DMS 273 treated with DMSO at 0.1 percent for 48 hours (cell line): ENCODE results near the gene RASD1.

Source experiments
- DNase-seq: peaks from one replicate; lab custom pipeline; 2025; lab: John Stamatoyannopoulos, UW

The RASD1 gene

DNA sequence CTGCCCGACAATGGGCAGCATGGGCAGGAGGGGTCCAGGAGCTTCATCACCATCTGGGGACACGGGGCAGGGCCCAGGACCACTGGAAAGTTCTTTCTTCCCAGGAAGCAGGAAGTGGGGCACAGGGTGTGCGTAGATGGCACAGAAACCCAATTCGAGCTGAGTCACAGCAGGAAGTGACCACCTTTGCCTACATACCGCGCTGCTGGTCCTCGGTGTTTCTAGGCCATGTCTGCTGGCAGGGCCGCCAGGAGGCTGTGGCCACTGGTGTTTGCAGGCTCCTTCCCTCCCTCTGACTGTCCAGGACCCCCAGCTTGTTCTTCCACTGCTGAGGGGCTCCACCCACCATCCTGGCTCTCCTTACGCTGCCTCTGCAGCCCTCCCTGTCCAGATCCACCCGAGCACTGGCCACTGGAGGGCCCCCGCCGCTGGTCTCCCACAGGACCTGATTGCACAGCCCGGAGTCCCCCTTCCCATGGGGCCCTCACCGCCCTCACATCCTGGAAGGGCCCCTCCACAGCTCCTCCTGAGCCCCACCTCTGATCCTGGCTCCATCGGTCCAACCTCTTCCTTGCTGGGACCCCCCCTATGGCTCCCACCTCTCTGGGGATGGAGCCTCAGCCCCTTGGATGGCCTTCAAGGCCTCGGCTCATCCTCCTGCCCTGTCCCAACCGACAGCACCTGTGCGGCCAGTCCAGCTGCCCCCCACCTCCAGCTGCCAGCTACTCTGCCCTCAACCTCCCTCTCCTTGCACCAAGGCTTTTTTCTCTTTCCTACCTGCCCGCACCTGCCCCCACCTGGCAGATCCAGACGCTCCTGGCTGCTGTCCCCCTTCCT, 14.5 kb upstream of the RASD1 start:
- DNase-seq = no peak

DNA sequence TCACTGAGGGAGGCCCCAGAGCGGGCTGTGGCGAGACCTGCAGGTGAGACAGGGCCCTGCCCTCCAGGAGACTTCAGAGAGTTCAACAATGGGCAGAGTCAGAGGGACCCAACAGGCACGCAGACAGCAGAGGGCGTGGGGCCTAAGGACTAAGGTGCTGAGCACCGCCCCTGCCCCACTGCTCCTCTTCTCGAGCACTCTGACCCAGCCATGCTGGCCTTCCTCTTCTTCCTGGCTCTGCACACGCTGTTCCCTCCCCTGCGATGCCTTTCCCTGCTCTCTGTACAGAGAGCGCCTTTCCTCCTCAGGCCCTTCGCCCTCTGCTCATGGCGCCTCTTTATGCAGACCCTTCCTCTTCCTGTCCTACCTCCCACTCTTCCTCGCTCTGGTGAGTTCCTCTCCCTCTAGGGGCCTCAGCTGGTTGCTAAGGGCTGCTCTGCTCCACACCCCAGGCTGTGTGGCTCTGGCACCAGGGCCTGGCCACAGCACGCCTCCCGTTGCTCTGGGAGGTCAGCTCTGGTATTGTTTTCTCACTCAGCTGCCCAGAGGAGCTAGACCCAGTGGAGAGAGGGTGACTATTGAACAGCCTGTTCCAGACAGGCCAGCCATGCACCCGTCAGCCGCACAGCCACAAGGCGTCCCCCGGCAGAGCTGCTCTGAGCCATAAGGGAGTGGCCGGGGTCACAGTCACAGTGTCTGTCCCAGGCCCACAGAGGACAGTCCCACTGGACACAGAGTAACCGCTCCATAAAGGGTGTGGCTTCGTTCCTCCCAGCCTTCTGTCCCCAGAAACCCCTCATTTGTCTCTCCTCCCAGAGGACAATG, 13.6 kb upstream of the RASD1 start:
- DNase-seq = no peak

DNA sequence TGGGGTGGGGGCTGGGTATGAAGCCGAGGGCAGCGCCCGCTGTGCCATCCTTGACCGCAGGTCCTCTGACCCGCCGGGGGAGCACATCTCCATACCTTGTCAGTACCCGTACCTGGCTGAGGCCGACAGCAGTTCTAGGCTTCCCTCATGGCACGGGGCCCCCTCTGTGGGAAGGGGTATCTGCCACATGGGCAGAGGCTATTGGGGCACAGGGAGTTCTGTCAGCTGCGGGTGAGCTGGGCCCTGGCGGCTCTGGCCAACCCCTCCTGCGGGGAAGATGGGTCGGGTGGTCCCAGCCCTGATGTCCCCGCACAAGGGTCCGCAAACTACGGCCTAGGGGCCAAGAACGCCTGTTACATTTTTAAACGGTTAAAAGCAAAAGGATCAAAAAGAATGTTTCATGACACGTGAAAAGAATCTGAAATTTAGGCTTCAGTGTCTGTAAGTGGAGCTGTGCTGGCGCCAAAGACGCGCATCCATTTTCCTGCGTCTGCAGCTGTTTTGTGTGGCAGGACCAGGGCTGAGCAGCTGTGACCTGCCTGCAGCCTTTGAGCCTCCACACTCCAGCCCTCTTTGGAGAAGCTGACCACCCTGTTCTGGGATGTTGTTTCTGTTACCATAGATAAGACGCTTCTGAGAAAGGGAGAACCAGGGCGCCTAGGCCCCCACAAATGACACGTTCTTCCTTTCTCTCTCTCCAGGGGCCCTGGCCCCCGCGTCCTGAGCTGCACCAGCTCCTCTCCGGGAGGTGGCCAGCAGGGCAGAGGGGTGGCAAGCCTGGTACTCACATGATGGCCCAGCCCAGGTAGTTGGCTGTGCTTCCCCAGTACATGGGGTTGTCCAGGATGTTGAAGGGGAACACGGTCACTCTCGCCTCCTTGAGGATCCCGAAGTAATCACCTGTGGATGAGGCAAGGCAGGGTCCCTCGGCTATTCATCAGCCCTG, 12.7 kb upstream of the RASD1 start:
- DNase-seq = no peak

DNA sequence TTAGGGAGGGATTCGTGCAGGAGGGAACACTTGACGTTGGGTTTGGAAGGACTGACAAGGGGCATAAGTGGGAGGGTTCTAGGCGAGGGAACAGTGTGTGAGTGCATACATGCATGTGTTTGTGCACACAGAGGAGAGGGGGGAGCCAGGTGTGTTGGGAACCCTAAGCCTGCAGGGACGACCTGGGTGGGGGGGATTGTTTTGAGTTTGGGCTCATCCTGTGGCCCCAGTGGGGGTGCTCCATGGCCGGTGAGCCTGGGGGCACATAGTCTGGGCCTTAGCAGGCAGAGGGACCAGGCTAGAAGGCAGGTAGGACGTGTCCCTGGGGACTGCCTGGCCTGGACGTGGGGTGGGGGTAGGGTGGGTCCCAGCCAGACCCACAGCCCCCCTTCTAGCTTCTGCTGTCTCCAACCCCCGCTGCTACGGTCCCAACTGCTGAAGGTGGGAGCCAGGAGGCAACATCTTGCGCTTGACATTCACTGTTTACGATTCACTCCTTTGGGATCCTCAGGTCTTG, 11.9 kb upstream of the RASD1 start:
- DNase-seq = no peak

DNA sequence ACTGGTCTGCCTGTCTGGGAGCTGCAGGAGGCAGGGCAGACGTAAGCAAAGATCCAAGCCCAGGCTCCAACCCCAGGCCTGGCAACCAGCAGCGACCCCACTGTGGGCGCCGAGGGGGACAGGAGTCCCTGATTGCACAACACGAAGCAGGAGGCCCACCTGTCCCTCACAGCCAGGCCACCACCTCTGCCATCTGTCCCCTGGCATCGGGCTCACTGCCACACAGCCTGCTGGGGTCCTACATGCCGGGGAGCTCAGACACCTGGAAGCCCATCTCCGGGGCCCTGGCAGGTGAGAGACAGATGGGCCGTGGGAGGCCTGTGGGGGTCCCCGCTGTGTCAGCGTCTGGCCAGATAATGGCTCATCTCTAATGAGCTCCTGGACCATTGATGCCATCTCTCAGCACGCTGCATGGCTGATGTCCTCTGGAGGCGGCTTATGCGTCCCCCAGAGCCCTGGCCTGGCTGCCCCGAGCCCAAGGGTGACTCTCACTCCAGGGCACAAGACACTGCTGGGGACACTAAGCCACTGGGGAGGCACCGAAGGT, 11.3 kb upstream of the RASD1 start:
- DNase-seq = peak; percentile 27

DNA sequence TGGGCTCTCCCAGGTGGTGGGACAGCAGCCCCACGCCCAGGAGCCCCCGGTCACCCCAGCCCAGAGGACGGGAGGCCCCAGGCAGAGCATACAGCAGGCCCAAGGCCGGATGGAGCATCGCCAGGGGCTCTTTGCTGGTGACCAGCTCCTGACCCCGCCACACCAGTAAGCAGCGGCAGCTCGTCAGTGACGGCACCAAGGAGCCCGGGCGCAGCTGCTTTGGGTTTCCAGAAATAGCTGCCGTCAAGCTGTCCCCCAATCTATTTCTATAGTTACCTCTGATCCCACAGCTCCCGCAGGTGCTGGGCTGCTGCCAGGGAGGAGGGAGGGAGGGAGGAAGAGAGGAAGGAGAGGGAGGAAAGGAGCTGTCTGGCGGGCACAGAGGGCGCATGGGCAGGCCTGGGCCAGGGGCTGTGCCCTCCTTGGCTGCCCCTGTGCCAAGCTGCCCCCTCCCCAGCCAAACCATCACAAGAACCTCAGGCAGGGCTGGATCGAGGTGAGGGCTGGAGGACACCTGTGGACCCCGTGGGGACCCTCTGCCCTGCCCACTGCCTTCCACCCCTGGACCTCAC, 10.8 kb upstream of the RASD1 start:
- peak; percentile 58 for DNase-seq

DNA sequence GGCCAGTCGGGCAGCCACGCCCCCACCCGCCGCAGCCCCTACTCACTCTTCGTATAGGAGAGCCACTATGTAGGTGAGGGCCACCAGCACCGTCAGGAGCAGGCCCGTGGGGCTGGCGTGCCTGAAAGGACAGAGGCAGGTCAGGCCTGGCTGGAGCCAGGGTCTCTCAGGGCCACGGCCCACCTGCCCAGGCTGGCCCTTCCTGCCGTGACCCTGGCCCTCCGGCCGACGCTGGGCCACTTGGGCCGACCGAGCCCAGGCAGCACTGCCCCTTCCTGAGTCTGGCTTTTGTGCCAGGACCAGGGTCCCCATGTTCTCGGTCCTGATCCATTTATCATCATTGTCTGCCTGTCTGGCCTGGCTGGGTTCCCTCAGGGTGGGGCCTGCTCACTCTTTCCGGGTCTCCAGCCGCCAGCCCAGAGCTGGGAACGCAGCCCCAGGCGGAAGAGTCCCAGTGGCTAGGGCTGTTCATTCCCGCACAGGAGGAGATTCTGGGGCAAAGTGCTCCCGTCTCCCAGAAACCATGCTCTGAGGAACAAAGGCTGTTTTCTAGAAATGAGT, 10.1 kb upstream of the RASD1 start:
- DNase-seq = no peak

DNA sequence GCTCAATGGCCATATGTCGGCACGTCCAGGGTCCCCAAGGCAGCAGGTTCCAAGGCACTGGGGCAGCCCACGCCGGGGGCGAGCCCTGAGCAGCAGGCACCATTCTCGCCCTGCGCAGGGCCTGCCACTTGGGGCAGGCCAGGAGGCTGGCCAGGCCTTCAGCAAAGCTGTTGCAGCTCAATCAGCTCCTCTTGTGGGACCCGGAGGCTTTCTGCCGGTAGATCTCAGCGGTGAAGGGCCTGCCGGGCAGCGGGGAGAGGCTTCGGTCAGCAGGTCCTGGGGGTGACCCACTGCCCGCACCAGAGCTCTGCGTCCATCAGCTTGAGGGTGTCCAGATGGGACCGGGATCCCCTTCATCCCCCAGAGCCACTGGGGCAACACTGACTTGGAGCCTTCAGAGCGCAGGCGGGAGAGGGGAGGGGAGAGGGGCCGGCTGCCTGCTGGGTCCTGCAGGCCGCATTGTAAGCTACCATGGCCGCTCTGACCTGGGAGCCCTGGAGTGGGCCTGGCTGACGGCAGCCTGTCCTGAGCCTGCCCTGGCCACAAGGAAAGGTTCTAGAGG, 9.5 kb upstream of the RASD1 start:
- DNase-seq = no peak

DNA sequence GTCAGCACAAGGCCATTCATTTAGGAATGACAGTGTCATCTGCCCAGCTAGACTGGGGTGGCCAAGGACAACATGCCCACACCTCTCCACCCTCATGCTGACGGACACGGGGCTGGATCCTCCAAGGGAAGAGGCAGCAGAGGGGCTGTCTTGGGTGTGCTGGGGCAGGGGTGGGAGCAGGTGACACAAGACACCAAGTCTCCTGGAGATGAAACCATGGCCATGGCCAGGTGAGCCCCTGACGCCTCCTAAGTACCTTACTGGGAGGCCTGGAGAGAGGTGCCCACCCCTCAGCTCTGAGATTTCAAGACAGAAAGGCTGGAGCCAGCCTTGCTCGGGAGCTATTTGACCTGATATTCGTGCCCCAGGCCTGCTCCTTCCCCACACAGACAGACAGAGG, 9.0 kb upstream of the RASD1 start:
- DNase-seq = no peak

DNA sequence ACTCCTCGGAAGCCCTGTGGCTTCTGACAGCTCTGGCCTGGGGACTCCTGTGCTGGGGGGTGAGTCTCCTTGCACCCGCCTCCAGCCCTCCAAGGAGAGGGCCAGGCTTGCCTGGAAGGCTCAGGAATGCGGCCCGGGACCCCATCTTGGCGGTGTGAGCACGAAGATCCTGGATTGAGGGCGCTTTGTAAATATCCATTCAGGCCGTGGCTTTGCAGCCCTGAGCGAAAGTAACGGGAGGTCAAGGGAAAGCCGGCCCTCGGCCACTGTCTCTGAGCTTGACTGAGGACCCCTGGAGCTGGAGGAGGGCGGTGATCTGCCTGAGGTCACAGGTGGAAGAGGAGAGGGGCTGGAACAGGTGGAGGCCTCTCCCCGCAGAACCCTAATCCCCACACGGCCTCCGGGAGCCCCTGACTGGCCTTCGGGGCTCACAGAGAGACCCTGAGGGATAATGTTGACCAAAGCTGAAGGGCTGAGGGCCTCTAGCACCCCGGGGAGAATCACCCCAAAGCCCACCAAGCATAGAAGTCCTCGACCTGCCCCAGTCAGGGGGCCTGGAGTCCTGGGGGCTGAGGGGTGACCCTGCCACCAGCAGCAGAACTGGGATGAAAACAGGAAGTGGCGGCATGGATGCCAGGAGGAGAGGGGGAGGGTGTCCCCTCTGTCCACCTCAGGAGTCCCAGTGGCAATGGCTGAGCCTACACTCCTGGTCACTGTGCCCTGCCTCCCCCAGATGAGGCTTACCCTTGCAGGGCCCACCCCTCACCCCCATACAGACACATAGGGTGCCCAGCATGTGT, 8.3 kb upstream of the RASD1 start:
- no peak for DNase-seq

DNA sequence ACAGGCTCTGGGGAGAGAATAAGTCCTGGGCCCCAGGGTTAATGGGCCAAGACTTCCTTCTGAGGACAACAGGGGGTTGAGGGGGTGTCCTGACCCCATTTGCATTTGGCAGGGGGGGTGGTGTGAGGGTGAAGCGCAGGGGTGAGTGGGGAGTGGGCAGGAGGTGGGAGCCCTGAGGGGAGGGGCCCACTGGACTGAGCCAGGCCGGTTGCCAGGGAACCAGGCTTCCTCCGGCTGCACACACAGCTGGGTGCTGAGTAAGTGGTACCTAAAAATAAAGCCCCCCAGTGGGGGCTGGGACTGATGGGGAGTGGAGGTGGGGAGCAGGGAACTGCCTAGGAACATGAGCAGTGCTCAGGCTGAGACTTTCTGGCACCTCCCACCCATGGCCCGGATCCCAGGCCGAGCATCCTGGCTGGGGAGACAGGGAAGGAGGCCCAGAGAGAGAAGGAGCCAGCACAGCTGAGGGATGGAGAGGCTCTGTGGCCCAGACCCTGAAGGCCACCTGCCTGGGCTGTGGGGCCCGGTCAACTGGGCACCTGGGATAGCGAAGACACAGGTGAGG, 7.5 kb upstream of the RASD1 start:
- DNase-seq = no peak

DNA sequence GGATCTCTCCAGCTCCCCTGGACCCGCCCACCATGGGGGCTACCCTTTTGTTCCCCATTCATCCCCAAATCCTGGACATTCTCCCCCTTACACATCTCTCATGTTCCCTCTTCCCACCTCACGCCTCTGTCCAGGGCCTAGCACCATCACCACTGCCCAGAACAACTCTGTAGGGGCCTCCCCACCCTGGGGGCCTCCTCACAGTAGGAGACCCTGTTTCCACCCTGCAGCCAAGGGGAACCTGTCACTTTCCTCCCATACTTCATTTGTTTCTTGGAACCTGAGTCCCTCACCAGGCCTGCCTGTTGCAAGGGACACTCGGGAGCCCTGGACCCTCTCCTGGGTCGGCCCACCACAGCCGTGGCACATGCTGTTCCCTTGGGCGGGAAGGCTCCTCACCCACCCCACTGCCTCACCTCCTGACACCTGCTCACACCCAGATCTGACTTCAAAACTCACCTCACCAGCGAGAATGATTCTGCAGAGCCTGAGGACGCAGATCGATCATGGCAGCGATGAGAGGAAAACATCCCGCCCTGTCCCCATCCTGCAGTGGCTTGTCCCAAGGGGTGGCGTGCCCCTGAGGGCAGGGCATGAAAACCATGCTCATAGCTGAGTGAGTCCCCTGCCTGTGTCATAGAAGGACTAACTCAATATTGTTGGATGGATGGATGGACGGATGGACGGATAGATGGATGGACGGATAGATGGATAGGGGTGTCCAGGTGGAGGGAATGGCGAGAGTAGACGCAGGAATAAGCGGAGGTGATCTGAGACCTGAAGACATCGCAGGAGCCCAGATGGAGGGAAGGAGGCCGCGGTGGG, 6.8 kb upstream of the RASD1 start:
- DNase-seq = no peak

DNA sequence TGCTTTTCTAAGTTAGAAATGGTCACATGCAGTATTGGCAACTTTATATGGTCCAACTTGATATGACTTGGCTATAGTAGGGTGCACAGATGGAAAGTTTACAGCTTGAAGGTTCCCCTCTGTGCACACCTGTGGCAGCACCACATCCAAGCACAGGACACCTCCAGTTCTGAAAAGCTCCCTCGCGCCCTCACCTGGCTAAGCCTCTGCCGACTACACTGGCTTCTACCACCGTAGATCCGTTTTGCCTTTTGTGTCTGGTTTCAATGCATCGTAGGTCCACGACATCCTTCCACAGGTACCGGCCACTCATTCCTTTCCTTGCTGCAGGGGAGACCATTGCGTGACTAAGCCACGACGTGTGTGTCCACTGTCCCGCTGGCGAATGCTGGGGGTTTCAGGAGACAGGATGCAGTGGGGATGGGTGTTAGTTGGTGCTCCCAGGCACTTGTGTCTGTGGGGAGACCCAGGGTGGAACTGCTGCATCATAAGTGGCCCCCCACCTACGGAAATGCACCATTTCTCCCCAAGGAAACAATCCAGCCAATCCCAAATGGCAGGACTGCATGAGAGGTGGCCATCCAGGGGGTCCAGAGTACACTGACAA, 4.9 kb upstream of the RASD1 start:
- DNase-seq = no peak

DNA sequence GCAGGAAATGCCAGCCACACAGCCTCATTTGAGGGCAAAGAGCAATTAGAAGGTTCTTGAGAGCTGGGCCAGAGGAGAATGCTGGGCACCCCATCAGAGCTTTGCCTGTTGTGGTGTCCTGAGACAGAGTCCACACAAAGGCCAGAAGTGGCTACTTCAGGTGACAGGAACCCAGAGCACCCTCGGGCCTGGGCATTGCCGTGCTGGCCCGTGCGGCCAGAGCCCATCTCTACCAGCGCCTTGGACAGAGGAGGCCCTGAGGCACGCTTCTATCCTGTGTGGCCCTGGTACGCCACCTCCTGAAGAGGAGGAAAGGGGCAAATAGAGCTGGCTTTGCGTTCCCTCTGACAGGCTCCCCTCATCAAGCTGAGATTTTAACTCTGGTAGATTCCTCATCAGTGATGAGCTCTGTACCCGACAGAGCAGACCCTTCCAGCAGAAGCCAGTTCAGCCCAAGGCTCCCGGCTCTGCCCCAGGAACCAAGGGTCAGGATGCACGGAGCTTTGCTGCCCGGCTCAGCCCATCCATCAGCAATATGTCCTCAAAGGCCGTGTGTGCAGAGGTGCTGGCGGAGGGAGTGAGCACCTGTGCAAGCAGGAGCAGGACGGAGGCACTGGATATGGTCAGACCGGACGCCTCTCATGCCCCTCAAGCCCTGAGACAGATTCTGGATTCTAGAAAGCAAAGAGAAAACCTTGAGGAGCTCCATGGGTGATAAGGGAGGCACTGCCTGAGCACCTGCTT, 3.4 kb upstream of the RASD1 start:
- no peak for DNase-seq

DNA sequence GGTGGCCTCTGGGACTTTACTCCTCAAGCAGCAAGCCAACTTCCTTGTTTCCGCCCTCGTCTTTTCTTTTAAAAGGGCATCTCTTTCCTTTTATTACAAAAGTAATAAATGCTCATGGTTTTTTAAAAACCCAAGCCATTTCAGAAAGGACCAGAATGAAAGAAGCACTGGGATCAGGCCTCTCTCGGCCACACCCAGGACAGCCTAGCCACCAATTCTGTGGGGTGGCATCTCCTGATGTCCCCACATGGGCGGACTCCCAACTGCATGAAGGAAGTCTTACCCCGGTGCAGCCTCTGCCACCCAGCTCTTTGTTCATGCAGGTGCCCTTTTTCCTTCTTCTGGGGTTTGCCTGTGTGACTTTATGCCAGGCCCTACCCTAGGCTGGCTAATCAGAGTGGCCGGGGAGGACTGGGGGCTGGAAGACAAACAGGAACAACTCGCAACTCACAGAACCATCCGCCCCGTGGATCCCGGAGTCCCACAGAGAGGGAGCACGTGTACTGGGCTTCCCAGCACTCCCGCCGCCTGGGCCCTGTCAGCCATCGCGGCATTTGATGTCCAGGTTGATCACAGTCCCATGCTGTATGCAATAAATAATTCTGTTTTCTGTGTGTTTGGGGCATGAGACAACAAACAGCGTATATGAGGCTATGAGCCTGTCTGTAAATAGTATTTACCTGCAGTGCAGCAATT, 2.6 kb upstream of the RASD1 start:
- no peak for DNase-seq

DNA sequence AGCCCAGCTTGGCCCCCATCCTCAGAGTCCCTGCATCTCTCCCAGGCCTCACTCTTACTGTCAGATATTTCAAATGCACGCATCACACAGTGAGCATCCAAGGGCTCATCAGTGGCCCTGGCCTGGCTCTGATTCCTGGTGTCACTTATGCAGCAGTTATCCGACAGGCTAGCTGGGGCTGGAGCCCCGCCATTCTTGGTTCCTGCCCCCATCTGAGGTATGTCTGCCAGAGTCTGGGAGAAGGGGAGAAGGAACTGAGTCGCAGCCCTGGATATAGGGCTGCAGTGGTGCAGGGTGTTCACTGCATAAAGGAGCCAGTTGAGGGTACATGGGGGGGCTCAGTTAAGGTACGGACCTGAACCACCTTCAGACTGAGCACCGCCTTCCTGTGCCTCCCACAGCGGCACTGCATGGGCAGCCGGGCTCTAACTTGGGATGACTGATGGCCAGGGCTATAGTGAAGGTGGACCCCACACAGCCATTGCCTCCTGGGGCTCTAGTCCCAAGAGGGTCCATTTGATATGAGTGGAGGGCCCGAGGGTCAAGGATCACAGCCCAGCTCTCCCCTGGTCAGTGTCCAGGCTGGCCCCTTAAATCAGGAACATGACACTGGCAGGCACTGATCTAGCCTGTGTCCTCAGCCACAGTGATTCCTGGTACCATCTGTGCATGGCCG, 1.8 kb upstream of the RASD1 start:
- DNase-seq = no peak
